Motor neuron (in vitro differentiated cells): ENCODE measurements around the gene FBXO44. TPM values are rescaled to one million over a fixed set of nuclear protein-coding genes. Genes with fewer than 3 reads are reported as not detected.

Experiments
- ATAC-seq, 8 experiments: fragments of 200-7000 bp; cut with Tn5 transposase; replicated peaks in 6 of 8; 2 replicates each; pipeline ENCODE4 v1.8.0; 2021; ENCODE audit warnings: mild to moderate bottlenecking in 8 of 8, moderate library complexity in 8 of 8
- H3K27ac ChIP-seq, 2 donors: fragments of 250-450 bp; sonication (Bioruptor Pico); 2 replicates each; pipeline ENCODE4 v1.9.0; 2021; ENCODE audit warnings: antibody characterized with exemption in 2 of 2, mild to moderate bottlenecking in 2 of 2, moderate library complexity in 1 of 2
- H3K4me1 ChIP-seq, 2 donors: fragments of 250-450 bp; sonication (Bioruptor Pico); replicated peaks in 1 of 2; 2 replicates each; pipeline ENCODE4 v1.6.1; 2021; ENCODE audit warnings: antibody characterized with exemption in 2 of 2, mild to moderate bottlenecking in 2 of 2, moderate library complexity in 1 of 2
- H3K4me3 ChIP-seq, 5 donors: fragments of 250-450 bp; sonication (Bioruptor Pico); 2 replicates each; pipeline ENCODE4 v1.9.0; 2021; ENCODE audit warnings: antibody characterized with exemption in 5 of 5, mild to moderate bottlenecking in 5 of 5, moderate library complexity in 4 of 5
- WGBS, 10 experiments: fragments of 450-650 bp; shearing (Covaris generic); methylation state at CpG; one replicate each; pipeline ENCODE4 v1.0.0; 2022; 5-methylcytosine and 5-hydroxymethylcytosine counted together
- in situ Hi-C, 9 experiments: fragments of 400-800 bp; cut with MboI; loops; one replicate each; pipeline ENCODE4 v1.15.0; 2021; ENCODE audit warnings: low sequenced_read_pairs in 9 of 9, low pct_unique_long_range_greater_than_20kb in 2 of 9; ENCODE audit not compliant: unreplicated experiment in 9 of 9
- total RNA-seq, 8 experiments: library from RNA; unstranded; fragments of 300-600 nt; gene quantifications; 2 replicates each; pipeline versions ENCODE4 v1.2.3 to v1.2.4, GENCODE V29; 2022

Gene FBXO44
- total RNA-seq, 8 experiments from 2014 or later, result 10.2 to 44.4 (median 29.0) TPM

- in situ Hi-C loops, result no loop called here
These were observed 27.7 kb downstream of the FBXO44 start for GRCh38 chr1:11682287-11682771.

GRCh38 chr1:11682799-11683198 lies 28.1 kb downstream of the FBXO44 start:
- H3K27ac ChIP-seq, result peak overlapping the region in 1 of 2 donors; percentile 55
- peak overlapping the region in 1 of 5 donors; percentile 88 for H3K4me3 ChIP-seq
- H3K4me1 ChIP-seq, result peaks cover 40 to 45% of the 10 kb centered on the region in 2 donors
- WGBS, 10 experiments, result 0 to 20% (median 0%) methylated on average over 1 of the region's 1 CpG; no CpG with 5 or more reads in 5 of the 10 experiments
- ATAC-seq, result no peak
- in situ Hi-C loops, result no loop called here

More at GRCh38 chr1:11682287-11682771, 27.7 kb downstream of the FBXO44 start:
- WGBS, 10 experiments, result 6 to 71% (median 18%) methylated on average over 4 to 6 of the region's 7 CpGs; no CpG with 5 or more reads in 3 of the 10 experiments
- Histone ChIP-seq H3K4me1 (peaks cover 40 to 45% of the 10 kb centered on the region in 2 donors), H3K27ac (peak overlapping the region in 1 of 2 donors; percentile 71), H3K4me3 (peak overlapping the region in 3 of 5 donors; percentile 58 to 88 (median 68))
- ATAC-seq, result no peak

- in situ Hi-C loops, result no loop called here
- Histone ChIP-seq H3K4me3 (no peak overlapping the region), H3K4me1 (peaks cover 45 to 48% of the 10 kb centered on the region in 2 donors), H3K27ac (peak overlapping the region in 1 of 2 donors; percentile 10)
- ATAC-seq, result peak in 1 of 8 experiments; percentile 1
- 8 to 100% (median 40%) methylated on average over 1 to 7 of the region's 7 CpGs; no CpG with 5 or more reads in 6 of the 10 experiments for WGBS, 10 experiments
These were observed 29.4 kb downstream of the FBXO44 start for GRCh38 chr1:11684070-11684469.

GRCh38 chr1:11685210-11685752 lies 30.6 kb downstream of the FBXO44 start:
- Histone ChIP-seq H3K4me3 (no peak overlapping the region), H3K27ac (no peak overlapping the region), H3K4me1 (peaks cover 51 to 52% of the 10 kb centered on the region in 2 donors)
- ATAC-seq, result no peak
- 20 to 100% (median 83%) methylated on average over 1 to 6 of the region's 7 CpGs; no CpG with 5 or more reads in 1 of the 10 experiments for WGBS, 10 experiments
- in situ Hi-C loops, result no loop called here

GRCh38 chr1:11688506-11688905 lies 33.8 kb downstream of the FBXO44 start:
- 73 to 100% (median 99%) methylated on average over 1 to 4 of the region's 4 CpGs; no CpG with 5 or more reads in 4 of the 10 experiments for WGBS, 10 experiments
- H3K4me1 ChIP-seq, result peaks cover 37 to 40% of the 10 kb centered on the region in 2 donors
- no peak overlapping the region for H3K27ac ChIP-seq
- no peak overlapping the region for H3K4me3 ChIP-seq
- in situ Hi-C loops, result no loop called here
- no peak for ATAC-seq

- Histone ChIP-seq H3K4me1 (peaks cover 31 to 44% of the 10 kb centered on the region in 2 donors), H3K27ac (peak overlapping the region; percentile 98)
These were observed 36.0 kb downstream of the FBXO44 start for GRCh38 chr1:11690397-11691301.

GRCh38 chr1:11691302-11691914 lies 36.7 kb downstream of the FBXO44 start, which contains the start of gene DRAXIN:
DRAXIN (plus strand) TSS chr1:11691710; CDS start chr1:11706259, 14,549 bp downstream.
- peak within 1 kb of the TSS; percentile 51 to 96 (median 74) for H3K4me3 ChIP-seq
- in situ Hi-C loops, result no loop called here
- peak; percentile 15 to 73 (median 67) for ATAC-seq
- H3K27ac ChIP-seq, result peak within 1 kb of the TSS; percentile 98
- H3K4me1 ChIP-seq, result peaks cover 31 to 44% of the 10 kb centered on the region in 2 donors
- WGBS, 10 experiments, result 0 to 4% (median 0%) methylated on average over 1 to 12 of the region's 78 CpGs; no CpG with 5 or more reads in 7 of the 10 experiments

More at GRCh38 chr1:11690397-11691301, 36.0 kb downstream of the FBXO44 start:
- peak; percentile 26 to 78 (median 69) for ATAC-seq
- H3K4me3 ChIP-seq, result peak overlapping the region; percentile 51 to 96 (median 74)
- in situ Hi-C loops, result no loop called here
- WGBS, 10 experiments, result 0 to 40% (median 0%) methylated on average over 1 to 29 of the region's 64 CpGs; no CpG with 5 or more reads in 2 of the 10 experiments

GRCh38 chr1:11691928-11692711 lies 37.4 kb downstream of the FBXO44 start:
- H3K4me3 ChIP-seq, result peak overlapping the region; percentile 51 to 96 (median 74)
- in situ Hi-C loops, result no loop called here
- 4 to 7% methylated on average over 6 to 32 of the region's 64 CpGs; no CpG with 5 or more reads in 8 of the 10 experiments for WGBS, 10 experiments
- ATAC-seq, result peak in 5 of 8 experiments; percentile 1 to 7 (median 1)
- peak overlapping the region; percentile 98 for H3K27ac ChIP-seq
- peaks cover 31 to 44% of the 10 kb centered on the region in 2 donors for H3K4me1 ChIP-seq

GRCh38 chr1:11693024-11693590 lies 38.4 kb downstream of the FBXO44 start:
- WGBS, 10 experiments, result 0 to 38% (median 14%) methylated on average over 1 to 5 of the region's 6 CpGs; no CpG with 5 or more reads in 1 of the 10 experiments
- peak in 6 of 8 experiments; percentile 0 to 36 (median 4) for ATAC-seq
- in situ Hi-C loops, result no loop called here
- H3K4me3 ChIP-seq, result peak overlapping the region; percentile 51 to 96 (median 74)
- peaks cover 31 to 44% of the 10 kb centered on the region in 2 donors for H3K4me1 ChIP-seq
- peak overlapping the region in 1 of 2 donors; percentile 98 for H3K27ac ChIP-seq

GRCh38 chr1:11693917-11694316 lies 39.2 kb downstream of the FBXO44 start:
- in situ Hi-C loops, result no loop called here
- Histone ChIP-seq H3K4me3 (peak overlapping the region in 4 of 5 donors; percentile 51 to 96 (median 80)), H3K27ac (peak overlapping the region in 1 of 2 donors; percentile 98), H3K4me1 (peaks cover 30 to 40% of the 10 kb centered on the region in 2 donors)
- no peak for ATAC-seq
- 0 to 66% (median 20%) methylated on average over 1 to 2 of the region's 5 CpGs; no CpG with 5 or more reads in 4 of the 10 experiments for WGBS, 10 experiments

- Histone ChIP-seq H3K4me1 (peaks cover 27 to 37% of the 10 kb centered on the region in 2 donors), H3K4me3 (no peak overlapping the region), H3K27ac (no peak overlapping the region)
- in situ Hi-C loops, result no loop called here
- no peak for ATAC-seq
- 20 to 92% (median 60%) methylated on average over 1 to 6 of the region's 6 CpGs; no CpG with 5 or more reads in 3 of the 10 experiments for WGBS, 10 experiments
These were observed 41.2 kb downstream of the FBXO44 start for GRCh38 chr1:11695861-11696260.
